ENCODE results near the gene DUSP9.

- TF ChIP-seq CTCF (IDR thresholded peaks at IDR 0.05 in 2 of 3, conservative IDR thresholded peaks at IDR 0.05 in 1 of 3; ENCODE audit: control insufficient read depth in 2 of 3, extremely low read depth in 1 of 3, insufficient read depth in 1 of 3, low read depth in 3 of 3, low read length in 3 of 3) = no peak
- no peak for TF ChIP-seq CREB1 (IDR thresholded peaks at IDR 0.05; ENCODE audit: low read depth)
- TF ChIP-seq BHLHE40 (IDR thresholded peaks at IDR 0.05; ENCODE audit: borderline replicate concordance in 1 of 2, low read depth in 2 of 2, low read length in 1 of 2) = no peak
- TF ChIP-seq MYC (IDR thresholded peaks at IDR 0.05; ENCODE audit: insufficient read depth, insufficient read length, insufficient replicate concordance, low read length, severe bottlenecking) = no peak
- TF ChIP-seq SIN3A (IDR thresholded peaks at IDR 0.05; ENCODE audit: low read depth, low read length) = no peak
- no peak for TF ChIP-seq TBL1XR1 (IDR thresholded peaks at IDR 0.05; ENCODE audit: low read depth, low read length)
- TF ChIP-seq JUNB (IDR thresholded peaks at IDR 0.05) = no peak
- TF ChIP-seq USF2 (IDR thresholded peaks at IDR 0.05; ENCODE audit: borderline replicate concordance, low read depth, low read length) = no peak
- TF ChIP-seq EP300 (IDR thresholded peaks at IDR 0.05; ENCODE audit: borderline replicate concordance in 1 of 2, control insufficient read depth in 1 of 2, low read depth in 2 of 2, low read length in 2 of 2) = no peak
- TF ChIP-seq NRF1 (conservative IDR thresholded peaks at IDR 0.05; ENCODE audit: low read depth, low read length) = no peak
- TF ChIP-seq RFX5 (IDR thresholded peaks at IDR 0.05; ENCODE audit: low read depth, low read length) = no peak
Measured at GRCh38 chrX:153634832-153635231, 12.2 kb upstream of the DUSP9 start.

Data from GM12878 (cell line).